Adrenal gland (tissue), 12 donors: ENCODE measurements around the gene MAPRE3. TPM values are rescaled to one million over a fixed set of nuclear protein-coding genes. Genes with fewer than 3 reads are reported as not detected.

Experiments used
- DNase-seq, 7 donors: peaks; one replicate each; pipeline ENCODE4 v3.0.0-alpha.2; 2019 to 2020
- H3K27ac ChIP-seq, 5 donors: fragments of 200-600 bp; sonication (generic) in 4 of 5; 1 replicate in 3 of 5; 2 replicates in 2 of 5; pipeline versions ENCODE4 v1.5.1 to v1.8.0; 2016 to 2020; ENCODE audit warnings: mild to moderate bottlenecking in 1 of 5
- H3K27me3 ChIP-seq: fragments of 200-600 bp; 2 replicates; pipeline ENCODE4 v1.8.0; 2021
- H3K36me3 ChIP-seq, 2 donors: fragments of 200-600 bp; replicated peaks in 1 of 2; 1 replicate in 1 of 2; 2 replicates in 1 of 2; pipeline versions ENCODE4 v1.5.1 to v1.8.0; 2018 to 2022
- H3K4me1 ChIP-seq, 2 donors: fragments of 200-600 bp; replicated peaks in 1 of 2; 1 replicate in 1 of 2; 2 replicates in 1 of 2; pipeline versions ENCODE4 v1.5.1 to v1.8.0; 2018 to 2021
- H3K4me3 ChIP-seq, 4 donors: fragments of 200-600 bp; sonication (generic) in 3 of 4; one replicate each; pipeline ENCODE4 v1.5.1; 2016 to 2018
- H3K9me3 ChIP-seq, 3 donors: fragments of 200-600 bp; sonication (generic) in 1 of 3; replicated peaks in 1 of 3; 1 replicate in 2 of 3; 2 replicates in 1 of 3; pipeline versions ENCODE4 v1.5.1 to v1.8.0; 2016 to 2021
- CTCF ChIP-seq, 6 experiments: fragments of 450-650 bp in 4 of 6; fragments of 200-600 bp in 2 of 6; sonication (generic) in 1 of 6; IDR thresholded peaks; 1 replicate in 5 of 6; 2 replicates in 1 of 6; pipeline versions ENCODE4 v1.5.1 to v1.8.0; 2016 to 2021; ENCODE audit warnings: antibody characterized with exemption in 6 of 6, mild to moderate bottlenecking in 2 of 6, moderate library complexity in 1 of 6
- POLR2A ChIP-seq, 2 donors: fragments of 450-650 bp; IDR thresholded peaks; one replicate each; pipeline ENCODE4 v1.6.1; 2017; ENCODE audit warnings: antibody characterized with exemption in 2 of 2, mild to moderate bottlenecking in 2 of 2, moderate library complexity in 1 of 2
- WGBS, 4 donors: extraction: QIAGEN DNeasy Blood & Tissue Kit in 2 of 4; methylation state at CpG; one replicate each; pipeline versions ENCODE4 v1.1.5 to v1.1.7; 2013 to 2017; 5-methylcytosine and 5-hydroxymethylcytosine counted together
- intact Hi-C, 2 donors: fragments of 100-400 bp; cut with DNase I; formaldehyde crosslinking; loops; one replicate each; pipeline versions ENCODE4 v1.14.1 to v1.15.0; 2022 to 2023
- polyA plus RNA-seq, 3 donors: library from polyadenylated mRNA; stranded (reverse); fragments of 200-250 nt in 2 of 3; fragments of 350-450 nt in 1 of 3; fragmentation: Illumina TruSeq in 1 of 3; extraction: RNeasy Lipid Tissue Mini Kit (QIAGEN cat#74804) in 1 of 3; gene quantifications; one replicate each; pipeline ENCODE4 v1.2.3, GENCODE V29; 2013 to 2014
- total RNA-seq, 9 donors: library from RNA; depleted of rRNA in 4 of 9; stranded (reverse); fragments of >200 nt in 4 of 9; fragments of 120-200 nt in 1 of 9; fragmentation: NEBNext Ultra II Directional in 1 of 9; extraction: Animal tissue kit (Norgen Biotek cat#: 25700) in 1 of 9; gene quantifications; one replicate each; pipeline versions ENCODE4 v1.1.0 to v1.2.4, GENCODE V29; 2013 to 2023
- donor health status: healthy with polysubstance abuse.
- donor health status: Bipolar disorder and iron deficiency.
- donor health status: DM: yes; HTN: yes; CAD: no.
- donor health status: DM: no; HTN: no; CAD: no.
- donor health status: DM: no; HTN: no; CAD: no.
- donor health status: DM: yes; HTN: yes; CAD: no.

Gene MAPRE3
- total and polyA plus RNA-seq, 12 donors = 11.0 to 73.0 (median 19.3) TPM

- H3K4me3 ChIP-seq = no peak overlapping the region
- DNase-seq = no peak
- 58 to 67% (median 62%) methylated on average over 10 of the region's 10 CpGs for WGBS, 4 donors
- no peaks in the 10 kb centered on the region for H3K27me3 ChIP-seq
- intact Hi-C loops = loop anchor here (5.0 to 10.0 kb wide), 2 partner anchors 113 to 116 kb away; partner anchors contain the start of gene KHK (in 1 of the 2)
- H3K9me3 ChIP-seq = no peaks in the 10 kb centered on the region
- no peak overlapping the region for H3K27ac ChIP-seq
- TF ChIP-seq CTCF (IDR thresholded peaks at IDR 0.05) (no peak), POLR2A (IDR thresholded peaks at IDR 0.05) (no peak)
- H3K36me3 ChIP-seq = no peaks in the 10 kb centered on the region
- H3K4me1 ChIP-seq = peaks cover 3 to 17% of the 10 kb centered on the region in 2 donors
Observed at GRCh38 chr2:26969077-26969844, 1.2 kb upstream of the MAPRE3 start.

- peak in 3 of 7 donors; percentile 15 to 18 (median 15) for DNase-seq
- WGBS, 4 donors = 6 to 18% (median 12%) methylated on average over 21 to 34 of the region's 34 CpGs
- intact Hi-C loops = no loop called here
Observed at GRCh38 chr2:26970928-26971627, 641 bp downstream of the MAPRE3 start.

DNA sequence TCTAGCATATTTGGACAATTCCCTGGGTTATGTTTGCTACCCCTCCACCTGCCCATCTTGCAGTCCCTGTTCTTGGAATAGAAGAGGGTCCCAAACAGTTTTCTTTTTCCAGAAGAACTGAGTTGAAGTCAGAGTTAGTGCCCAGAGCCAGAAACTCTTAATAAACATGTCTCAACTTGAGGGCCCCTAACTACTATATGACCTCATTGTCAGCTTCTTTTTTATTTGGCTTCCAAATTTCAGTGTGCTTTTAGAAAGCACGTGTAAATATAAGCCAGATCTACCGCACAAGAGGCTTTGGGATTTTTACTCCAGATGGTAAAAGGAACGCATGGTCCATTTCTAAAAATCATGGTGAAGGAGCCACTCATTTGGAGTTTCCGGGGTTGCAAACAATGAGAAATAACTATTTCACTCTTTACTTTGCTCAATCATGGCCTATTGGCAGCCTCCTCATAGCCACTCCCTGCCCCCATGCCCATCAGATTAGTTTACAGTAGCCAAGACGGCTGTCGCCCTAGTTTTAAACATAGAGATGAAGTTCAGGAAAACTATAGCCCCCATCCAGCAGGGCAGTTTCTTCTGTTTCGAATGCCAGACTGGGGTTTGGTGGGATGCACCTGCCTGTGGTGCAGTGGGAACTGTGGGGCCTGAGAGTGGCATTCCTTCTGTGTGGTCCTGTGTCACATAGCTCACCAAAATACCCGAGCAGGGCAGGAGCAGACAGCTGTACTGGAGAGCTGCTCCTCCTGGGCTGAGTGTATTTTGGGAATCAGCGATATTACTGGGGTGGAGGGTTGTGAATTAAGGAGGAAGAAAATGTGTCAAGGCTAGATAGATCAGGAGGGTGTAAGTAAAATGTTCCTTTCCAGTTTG, 1.7 kb downstream of the MAPRE3 start:
- Histone ChIP-seq H3K4me1 (peaks cover 3 to 17% of the 10 kb centered on the region in 2 donors), H3K9me3 (no peaks in the 10 kb centered on the region), H3K27me3 (no peaks in the 10 kb centered on the region), H3K4me3 (peak overlapping the region in 1 of 4 donors; percentile 78), H3K36me3 (no peaks in the 10 kb centered on the region), H3K27ac (no peak overlapping the region)
- DNase-seq = no peak
- TF ChIP-seq POLR2A (IDR thresholded peaks at IDR 0.05) = no peak
- no peak for TF ChIP-seq CTCF (IDR thresholded peaks at IDR 0.05)
- intact Hi-C loops = no loop called here
- 75 to 85% (median 81%) methylated on average over 9 of the region's 9 CpGs for WGBS, 4 donors

More at GRCh38 chr2:26970928-26971627, 641 bp downstream of the MAPRE3 start:
- H3K36me3 ChIP-seq = no peaks in the 10 kb centered on the region
- H3K4me1 ChIP-seq = peaks cover 3 to 17% of the 10 kb centered on the region in 2 donors
- peak overlapping the region in 3 of 5 donors; percentile 6 to 64 (median 64) for H3K27ac ChIP-seq
- H3K27me3 ChIP-seq = no peaks in the 10 kb centered on the region
- peak overlapping the region in 3 of 4 donors; percentile 11 to 78 (median 53) for H3K4me3 ChIP-seq
- H3K9me3 ChIP-seq = no peaks in the 10 kb centered on the region
- no peak for TF ChIP-seq CTCF (IDR thresholded peaks at IDR 0.05)
- no peak for TF ChIP-seq POLR2A (IDR thresholded peaks at IDR 0.05)
